HG02973 (cell line): Measurements from ENCODE around the gene MST1.
"Not testable (repeated sequence)": the region's sequence is repeated elsewhere in the genome, so short reads cannot be mapped to it uniquely, and the experiment has no call there.

ENCODE experiments used
- ATAC-seq: cut with Tn5 transposase; IDR thresholded peaks from one replicate; pipeline ENCODE4 v1.9.1; 2021; ENCODE audit warnings: moderate library complexity; ENCODE audit not compliant: unreplicated experiment

MST1 gene

DNA sequence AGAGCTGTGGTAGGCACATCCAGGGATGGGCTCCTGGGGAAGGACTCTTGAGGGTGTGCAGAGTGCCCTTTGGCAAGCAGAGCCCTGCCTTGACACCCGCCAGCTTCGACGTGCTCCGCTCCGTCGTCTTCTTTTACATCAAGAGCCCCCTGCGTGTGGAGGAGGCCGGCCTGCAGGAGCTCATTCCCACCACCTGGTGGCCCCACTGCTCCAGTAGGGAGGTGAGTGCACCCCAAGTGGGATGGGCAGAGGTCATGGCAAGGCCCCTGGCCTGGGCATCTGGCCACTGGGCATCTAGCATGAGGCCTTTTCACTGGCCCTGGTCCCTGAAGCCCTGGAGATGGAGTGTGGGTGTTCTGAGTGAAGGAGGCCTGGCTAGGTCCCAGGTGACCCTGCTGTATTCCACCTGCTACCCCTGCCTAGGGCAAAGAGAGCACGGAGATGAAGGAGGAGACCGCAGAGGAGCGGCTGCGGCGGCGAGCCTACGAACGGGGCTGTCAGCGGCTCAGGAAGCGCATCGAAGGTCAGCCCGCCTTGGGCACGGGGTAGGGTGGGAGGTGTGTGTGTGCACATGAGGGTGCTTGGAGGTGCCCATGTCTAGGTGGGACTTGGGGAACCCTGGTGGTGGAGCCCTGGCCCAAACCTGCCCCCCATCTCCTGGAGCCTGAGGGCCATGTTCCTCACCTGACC is 12.3 kb upstream of the MST1 start:
- no peak for ATAC-seq

DNA sequence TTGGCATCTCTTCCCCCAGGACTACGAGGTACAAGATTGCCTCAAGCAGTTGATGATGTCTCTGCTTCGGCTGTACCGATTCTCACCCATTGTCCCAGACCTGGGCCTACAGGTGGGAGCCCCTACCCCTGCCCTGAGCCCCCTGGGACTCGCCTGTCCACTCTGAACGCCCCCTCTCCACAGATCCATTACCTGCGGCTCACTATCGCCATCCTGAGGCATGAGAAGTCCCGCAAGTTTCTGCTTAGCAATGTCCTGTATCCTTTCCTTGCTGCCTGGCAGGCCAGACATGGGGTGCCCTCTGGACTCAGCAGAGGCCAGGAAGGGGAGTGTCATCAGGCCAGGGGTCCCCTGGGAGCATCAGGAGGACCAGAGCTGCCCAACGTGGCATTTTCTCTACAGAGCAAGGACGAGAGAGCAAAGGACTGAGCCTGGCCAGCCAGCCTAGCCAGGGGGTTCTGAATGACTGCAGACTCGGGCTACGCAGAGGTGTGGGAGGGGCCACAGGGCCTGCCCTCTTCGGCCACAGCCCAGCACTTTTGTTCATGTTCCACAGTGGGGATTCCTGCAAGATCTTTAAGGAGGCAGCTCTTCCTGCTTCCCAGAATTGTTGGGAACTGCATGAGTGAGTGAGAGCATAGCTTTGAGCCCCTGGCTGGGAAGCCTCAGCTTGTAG is 11.3 kb upstream of the MST1 start:
- ATAC-seq = no peak

DNA sequence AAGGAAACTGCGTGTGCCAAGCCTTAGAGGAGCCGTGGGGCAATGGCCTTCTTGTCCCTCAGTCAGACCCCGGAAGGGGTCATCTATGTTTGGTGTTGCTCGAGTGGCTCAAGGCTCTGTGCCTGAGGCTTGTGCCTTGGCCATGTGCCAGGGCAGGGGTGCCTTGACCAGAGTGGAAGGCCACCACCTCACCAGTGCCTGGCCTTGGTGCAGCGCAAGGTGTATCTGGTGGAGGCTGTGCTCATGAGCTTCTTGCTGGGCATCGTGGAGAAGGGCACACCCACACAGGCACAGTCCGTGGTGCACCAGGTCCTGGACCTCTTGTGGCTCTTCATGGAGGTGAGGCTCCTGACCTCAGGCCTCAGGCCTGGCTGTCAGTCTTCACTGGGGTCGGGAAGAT is 10.7 kb upstream of the MST1 start:
- no peak for ATAC-seq

DNA sequence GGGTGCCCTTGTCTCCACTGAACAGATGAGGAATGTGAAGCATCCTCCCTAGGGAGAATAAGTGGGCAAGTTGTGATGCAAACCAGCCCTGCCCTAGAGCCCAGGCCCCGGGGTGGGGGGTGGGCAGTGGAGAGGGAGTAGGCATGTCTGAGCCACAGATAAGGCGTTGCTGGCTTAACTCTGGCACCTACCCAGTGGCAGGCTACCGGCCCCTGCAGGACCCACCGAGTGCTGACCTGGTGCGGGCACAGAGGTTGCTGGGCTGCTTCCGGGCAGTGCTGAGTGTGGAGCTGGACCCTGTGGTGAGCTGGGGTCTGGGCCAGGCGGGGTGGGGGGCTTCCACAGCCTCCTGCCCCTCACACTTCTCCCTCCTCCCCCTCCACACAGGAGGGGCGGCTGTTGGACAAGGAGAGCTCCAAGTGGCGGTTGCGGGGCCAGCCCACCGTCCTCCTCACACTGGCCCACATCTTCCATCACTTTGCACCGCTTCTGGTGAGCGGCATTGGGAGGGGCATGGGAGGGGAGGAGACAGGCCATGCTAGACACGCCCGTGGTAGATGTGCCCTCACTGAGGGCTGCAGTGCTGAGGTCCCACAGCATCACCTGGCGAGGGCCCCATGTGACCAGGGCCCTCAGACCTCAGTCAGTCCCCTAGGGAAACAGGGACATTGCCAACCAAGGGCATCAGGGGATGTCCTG is 10.2 kb upstream of the MST1 start:
- ATAC-seq = no peak

DNA sequence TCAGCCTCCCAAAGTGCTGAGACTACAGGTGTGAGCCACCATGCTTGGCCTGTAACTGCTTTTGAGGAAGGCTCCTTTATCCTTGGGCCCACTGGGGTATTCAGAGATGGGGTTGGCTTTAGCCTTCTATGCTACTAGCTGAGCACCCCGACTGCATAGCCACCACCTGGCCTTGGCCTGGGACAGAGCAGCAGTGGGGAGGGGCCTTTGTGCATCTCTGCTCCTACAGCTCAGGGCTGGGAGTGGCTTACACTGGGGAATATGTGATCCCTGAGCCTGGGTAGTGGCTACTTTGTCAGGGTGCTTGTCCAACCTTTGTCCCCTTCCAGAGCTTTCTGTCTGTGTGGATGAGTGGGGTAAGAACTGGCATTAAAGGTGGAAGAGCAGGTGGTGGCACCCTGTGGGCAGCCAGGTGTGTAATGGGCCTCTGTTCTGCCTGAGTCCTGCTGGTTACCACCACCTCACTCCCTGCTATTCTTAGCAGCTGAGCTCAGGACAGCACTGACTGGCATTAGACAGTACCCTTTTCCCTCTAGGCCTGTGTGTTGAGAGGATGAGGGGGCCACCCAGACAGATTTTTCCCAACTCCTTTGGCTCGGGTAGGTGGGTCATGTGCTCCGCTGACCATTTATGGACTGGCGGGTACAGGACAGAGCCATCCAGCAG is 6.2 kb upstream of the MST1 start:
- ATAC-seq = not testable (repeated sequence)

DNA sequence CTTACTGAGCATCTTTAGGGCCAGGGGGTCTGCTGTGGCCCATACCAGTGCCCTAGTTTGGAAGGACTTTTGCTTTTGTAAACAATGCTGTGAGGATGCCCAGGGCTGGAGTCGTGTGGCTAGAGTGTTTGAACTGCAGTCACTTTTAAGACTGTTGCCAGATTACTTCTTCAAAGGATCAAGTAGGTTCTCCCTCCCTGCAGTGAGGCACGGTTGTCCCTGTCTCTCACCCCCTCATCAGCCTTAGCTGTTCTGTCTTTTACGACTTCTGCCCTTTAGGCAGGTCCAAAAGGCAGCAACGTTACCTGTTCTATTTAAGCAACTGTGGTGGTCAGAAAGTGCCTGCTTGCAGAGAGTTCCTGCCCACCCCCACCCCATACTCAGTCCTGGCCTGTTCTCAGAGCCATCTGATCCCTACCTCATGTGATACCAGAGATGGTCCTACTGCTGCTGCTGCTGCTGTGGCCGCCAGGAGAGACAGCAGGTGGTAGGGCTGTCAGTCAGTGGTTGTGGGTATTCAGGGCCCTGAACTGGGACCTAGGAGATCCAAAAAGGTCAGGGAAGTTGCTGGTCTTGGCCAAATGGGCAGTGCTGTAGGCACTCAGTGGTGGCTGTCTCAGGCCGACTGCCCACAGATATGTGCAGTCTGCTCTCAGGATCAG is 5.3 kb upstream of the MST1 start:
- not testable (repeated sequence) for ATAC-seq

DNA sequence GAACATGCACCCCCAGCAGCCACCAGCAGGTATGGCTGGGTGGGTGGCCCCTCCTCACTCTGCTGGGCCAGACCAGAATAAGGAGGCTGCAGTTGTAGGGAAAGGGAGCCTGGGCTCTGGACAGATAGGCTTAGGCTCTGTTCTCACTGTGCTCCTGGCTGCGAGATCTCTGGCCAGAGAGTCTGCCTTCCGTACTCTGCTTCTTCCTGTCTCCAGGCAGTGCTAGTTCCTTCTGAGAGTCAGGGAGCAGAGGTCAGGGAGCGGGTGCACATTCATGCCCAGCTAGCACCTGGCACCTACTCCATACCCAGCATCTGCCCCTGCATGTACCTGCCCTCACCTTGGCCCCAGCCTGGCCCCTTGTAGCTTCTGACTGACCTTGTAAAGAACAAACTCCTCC is 2.2 kb upstream of the MST1 start:
- not testable (repeated sequence) for ATAC-seq

DNA sequence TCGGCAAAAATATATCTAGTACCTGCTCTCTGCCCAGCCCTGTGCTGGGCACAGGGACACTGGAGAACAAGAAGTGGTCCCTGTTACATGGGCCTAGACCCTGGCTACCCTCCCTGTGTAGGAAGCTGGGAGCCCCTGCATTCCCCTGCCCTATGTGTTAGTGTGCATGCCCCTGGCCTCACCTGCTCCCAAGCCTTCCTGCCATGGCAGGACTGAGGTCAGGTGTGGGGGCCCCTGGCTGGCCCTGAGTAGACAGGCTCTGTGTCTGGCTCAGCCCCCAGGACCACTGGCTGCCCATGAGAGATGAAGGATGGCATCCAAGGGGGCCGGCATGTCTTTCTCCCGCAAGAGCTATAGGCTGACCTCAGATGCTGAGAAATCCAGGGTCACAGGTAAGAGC is 1.6 kb upstream of the MST1 start:
- ATAC-seq = not testable (repeated sequence)

DNA sequence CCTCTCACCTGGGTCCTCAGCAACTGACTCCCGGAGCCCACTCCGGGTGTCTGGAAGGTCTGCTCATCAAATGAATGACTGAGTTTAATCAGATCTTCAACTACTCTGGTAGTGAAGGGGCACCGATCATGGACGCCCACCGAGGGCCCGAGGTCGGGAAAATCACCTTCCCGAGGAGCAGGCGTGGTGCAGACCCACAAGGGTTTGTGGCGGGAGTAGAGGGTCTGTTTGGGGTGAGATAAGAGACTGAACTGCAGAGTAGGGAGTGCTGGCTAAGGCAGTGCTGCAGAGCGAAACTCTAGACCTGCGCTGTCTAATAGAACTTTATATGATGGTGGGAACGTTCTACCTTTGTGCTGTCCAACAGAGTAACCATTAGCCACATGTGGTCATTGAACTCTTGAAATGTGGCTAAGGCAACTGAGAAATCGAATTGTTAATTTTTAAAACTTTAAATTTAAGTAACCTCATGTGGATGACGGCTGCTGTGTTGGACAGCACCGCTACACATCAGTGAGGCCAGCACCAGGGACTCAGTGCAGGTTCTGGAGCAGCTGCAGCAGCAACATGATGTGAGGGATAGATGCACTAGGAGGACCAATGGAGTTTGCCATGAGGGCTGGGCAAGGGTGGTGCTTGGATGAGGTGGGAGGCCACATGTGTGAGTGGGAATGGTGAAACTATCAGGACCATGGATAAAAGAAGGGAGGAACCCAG is 792 bp upstream of the MST1 start:
- not testable (repeated sequence) for ATAC-seq

DNA sequence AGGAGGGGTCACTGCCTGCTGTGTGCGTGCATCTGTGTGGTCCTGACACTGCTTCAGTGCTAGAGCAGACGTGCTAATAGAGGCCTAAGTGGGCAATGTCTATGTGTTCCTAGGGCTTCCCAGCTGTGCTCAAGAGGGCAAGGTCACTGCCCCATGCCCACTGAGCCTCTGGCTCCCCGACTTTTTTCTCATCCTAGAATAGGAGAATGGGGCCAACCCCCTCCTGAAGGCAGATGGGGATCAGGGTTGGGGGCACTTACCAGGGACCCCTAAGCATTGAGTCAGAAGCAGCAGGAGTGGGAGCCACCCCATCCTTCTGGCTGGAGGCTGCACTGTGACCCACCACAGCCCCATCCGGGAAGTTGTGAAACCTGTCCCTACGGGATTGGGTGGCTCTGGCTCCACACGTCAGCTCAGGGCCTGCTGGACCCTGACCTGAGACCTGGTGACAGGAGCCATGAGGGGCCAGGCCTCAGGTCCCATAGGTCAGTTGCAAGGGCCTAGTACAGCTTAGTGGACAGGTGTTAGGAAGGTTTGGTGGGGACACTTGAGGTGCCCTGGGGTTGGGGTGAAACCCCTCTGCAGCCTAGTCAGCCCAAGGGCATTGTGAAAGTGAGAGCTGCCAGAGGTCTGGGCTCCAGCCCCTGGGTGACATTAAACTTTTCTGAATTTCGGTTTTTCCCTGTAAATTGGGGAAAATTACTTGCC is 782 bp downstream of the MST1 start:
- peak; percentile 8 for ATAC-seq

DNA sequence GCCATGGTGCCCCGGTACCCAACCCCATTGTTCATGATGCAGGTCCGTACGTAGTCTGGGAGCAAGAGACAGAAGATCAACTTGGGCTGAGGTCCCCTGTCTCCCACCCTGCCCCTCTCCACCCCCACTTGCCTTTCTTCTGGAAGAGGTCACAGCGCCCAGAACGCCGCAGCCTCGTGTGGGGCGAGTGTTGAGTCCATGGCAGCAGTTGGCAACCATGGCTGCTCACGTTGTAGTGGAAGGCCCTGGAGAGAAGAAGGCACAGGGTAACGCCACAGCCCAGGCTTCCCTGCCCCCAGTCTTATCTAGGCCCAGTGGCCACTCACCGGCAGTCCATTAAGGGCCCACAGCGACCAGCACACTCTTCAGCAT is 1.9 kb downstream of the MST1 start:
- not testable (repeated sequence) for ATAC-seq

DNA sequence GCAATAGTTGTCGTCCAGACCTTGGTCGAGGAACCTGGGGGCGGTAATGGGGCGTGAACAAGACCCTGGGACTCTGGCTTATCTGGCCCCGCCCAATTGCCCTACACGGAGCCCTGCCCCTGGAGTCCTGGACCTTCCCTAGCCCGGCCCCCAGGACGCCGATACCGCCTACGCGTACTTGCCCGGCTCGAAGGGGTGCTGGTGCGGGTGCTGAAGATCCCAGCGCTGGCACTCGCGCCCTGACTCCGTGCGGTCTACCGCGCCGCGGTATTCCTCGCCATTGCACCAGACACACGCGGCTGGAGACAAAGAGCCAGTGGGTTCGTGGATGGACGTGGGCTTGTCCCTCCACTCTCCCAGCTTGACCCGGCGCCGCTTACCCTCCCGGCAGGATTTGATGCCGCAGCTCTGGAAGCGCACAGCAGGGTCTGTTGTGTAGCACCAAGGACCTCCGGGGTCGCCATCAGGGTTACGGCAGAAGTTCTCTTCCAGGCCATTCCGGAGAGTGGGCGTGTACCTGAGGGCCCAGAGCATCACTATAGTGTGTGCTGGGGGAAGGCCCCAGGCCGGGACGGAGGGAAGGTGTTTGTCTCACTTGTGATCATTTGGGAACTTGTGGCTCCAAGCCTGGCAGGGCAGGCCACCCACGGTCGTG is 2.4 kb downstream of the MST1 start:
- not testable (repeated sequence) for ATAC-seq

DNA sequence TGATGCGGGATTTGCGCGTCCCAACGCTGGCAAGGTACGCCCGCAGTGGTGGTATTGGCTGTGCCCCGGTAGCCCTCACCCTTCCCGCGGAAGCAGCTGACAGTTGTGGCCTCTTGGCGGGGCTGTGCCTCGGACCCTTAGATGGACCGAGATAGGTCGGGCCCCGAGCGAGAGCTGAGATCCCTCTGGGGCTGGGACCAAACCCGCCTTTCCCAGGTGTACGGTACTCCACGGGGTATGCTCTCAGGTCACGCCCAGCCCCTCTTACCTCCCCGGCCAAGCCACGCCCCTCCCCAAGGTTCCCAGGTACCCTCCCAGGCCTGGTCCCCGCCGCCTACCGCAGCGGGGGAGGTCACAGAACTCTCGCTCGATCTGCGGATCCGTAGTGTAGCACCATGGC is 2.9 kb downstream of the MST1 start:
- not testable (repeated sequence) for ATAC-seq

DNA sequence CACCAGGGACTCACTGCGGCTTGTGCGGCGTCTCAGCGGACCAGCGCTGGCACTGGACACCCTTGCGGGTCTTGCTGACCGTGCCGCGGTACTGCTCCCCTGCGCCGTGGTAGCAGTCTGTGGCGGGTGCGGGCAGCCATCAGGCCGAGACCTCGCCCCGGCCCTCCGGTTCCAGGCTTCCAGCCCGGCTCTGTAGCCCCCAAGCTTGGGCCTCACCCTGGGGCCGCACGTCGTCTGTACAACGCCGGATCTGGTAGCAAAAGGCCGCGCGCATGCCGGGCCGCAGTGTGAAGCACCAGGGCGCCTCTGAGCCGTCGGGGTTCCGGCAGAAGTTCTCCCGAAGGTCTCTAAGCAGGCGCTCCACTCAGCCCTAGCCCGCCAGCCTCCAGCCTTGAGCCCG is 3.4 kb downstream of the MST1 start:
- ATAC-seq = not testable (repeated sequence)

DNA sequence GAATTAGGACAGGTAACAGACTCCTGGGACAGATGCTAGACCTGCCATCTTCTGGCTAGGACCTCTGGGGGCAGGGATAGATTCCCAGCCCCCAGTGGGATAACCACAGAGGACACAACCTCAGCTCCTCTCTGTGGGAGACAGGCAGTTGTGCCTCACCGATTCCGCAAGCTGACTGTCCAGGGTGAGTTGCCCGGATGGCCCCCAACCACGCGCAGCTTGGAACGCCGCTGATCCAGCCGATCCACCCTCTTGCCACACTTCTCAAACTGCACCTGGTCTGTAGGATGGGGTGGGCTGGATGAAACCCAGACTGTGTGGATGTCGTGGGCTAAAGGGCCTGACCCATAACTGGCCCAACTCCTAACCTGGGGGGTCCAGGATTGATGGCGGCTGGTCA is 4.2 kb downstream of the MST1 start:
- not testable (repeated sequence) for ATAC-seq

DNA sequence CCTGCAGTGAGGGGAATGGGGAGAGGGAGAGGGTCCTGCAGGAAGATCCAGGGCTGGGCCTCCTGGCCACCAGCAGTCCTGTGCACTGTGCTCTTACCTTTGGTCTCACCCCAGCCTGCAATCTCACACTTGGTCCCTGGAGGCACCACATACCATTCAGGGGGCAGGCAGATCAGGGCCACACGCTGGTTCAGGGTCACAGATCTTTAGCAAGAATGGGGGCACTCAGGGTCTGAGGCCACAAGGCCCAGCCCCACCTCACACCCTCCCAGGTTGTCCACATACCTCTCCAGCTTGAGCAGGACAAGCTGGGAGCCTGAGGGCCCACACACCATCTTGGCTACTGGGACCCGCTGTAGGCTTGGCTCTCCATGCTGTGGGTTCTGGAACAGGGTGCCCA is 4.8 kb downstream of the MST1 start:
- not testable (repeated sequence) for ATAC-seq

DNA sequence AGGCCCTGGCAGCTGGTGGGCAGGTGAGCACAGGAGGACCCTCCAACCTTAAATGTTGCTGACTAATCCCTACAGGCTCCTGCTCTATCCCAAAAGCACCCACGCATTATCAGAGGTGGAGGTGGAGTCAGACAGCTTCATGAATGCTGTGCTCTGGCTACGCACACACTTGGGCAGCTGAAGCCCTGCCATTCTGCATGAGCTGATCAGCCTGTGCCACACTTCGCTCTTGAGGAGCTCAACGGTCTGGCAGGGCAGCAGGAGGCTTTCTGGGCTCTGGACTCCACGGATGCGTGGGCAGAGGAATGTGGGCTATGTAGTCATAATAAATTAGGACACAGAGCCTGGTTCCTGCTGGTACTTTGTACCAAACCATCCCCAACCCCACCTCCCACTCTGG is 6.1 kb downstream of the MST1 start:
- no peak for ATAC-seq

DNA sequence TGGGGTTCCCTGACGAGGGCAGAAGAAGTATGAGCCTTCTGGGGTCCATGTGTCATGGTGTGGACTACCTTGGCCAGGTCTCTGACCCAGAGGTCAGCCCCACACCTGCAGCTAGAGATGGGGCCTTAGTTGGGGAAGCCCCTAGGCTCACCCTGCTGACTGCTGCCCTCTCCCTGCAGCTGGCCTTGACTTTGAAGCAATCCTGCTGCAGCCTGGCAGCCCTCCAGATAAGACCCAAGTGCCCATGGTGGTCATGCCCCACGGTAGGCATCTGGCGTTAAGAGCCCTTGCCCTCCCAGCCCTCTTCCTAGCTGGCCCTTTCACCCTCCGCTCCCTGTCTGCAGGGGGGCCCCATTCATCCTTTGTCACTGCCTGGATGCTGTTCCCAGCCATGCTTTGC is 7.7 kb downstream of the MST1 start:
- ATAC-seq = no peak

DNA sequence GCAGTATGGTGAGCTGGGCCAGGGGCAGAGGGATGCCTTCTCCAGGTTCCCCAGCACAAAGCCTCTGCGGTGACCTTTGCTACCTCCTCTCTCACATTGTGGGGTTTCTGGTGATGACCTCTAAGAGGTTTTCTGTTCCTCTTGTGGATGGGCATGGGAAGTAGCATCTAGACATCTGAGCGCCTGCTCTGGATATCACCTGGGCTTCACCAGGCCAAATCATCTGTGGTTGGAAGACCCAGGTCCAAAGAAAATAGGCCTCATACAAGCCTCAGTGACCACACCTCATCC is 8.1 kb downstream of the MST1 start:
- ATAC-seq = no peak
